T-helper 17 cell (primary cell): Measurements from ENCODE around the gene TMEM202. TPM values are rescaled to one million over a fixed set of nuclear protein-coding genes. Genes with fewer than 3 reads are reported as not detected.
"Not testable (repeated sequence)": the region's sequence is repeated elsewhere in the genome, so short reads cannot be mapped to it uniquely, and the experiment has no call there.

Experiments
- ATAC-seq: fragments of 150-1000 bp; cut with Tn5 transposase; 2 replicates; pipeline ENCODE4 v1.10.0; 2021; ENCODE audit warnings: mild to moderate bottlenecking, moderate library complexity
- DNase-seq, 3 donors: peaks; one replicate each; pipeline versions ENCODE4 v3.0.0 to v3.0.0-alpha.2; 2020 to 2021
- H3K9me3 ChIP-seq: one replicate; pipeline ENCODE4 v1.7.0; 2013; ENCODE audit warnings: low read length, mild to moderate bottlenecking; ENCODE audit not compliant: control insufficient read depth, poor library complexity, severe bottlenecking
- H3K27ac Mint-ChIP-seq: one replicate; pipeline ENCODE4 v1.8.0; 2022; ENCODE audit warnings: mild to moderate bottlenecking, moderate library complexity, mixed read lengths
- H3K27me3 Mint-ChIP-seq: one replicate; pipeline ENCODE4 v1.8.0; 2022; ENCODE audit warnings: mixed read lengths
- H3K36me3 Mint-ChIP-seq: one replicate; pipeline ENCODE4 v1.8.0; 2022; ENCODE audit warnings: low read depth, mixed read lengths
- H3K4me1 Mint-ChIP-seq: one replicate; pipeline ENCODE4 v1.8.0; 2022; ENCODE audit warnings: mild to moderate bottlenecking, mixed read lengths
- H3K4me3 Mint-ChIP-seq: one replicate; pipeline ENCODE4 v1.8.0; 2022; ENCODE audit warnings: mild to moderate bottlenecking, moderate library complexity, mixed read lengths
- total RNA-seq, 4 donors: library from RNA in 2 of 4; stranded (reverse) in 2 of 4; gene quantifications; one replicate each; pipeline ENCODE4 v1.2.3 and lab custom pipeline; 2022 to 2026

The TMEM202 gene
- total RNA-seq, 2 donors from 2014 or later = not detected

GRCh38 chr15:72411544-72411943, 13.4 kb downstream of the TMEM202 start:
- H3K27me3 Mint-ChIP-seq = peaks cover 44% of the 10 kb centered on the region
- H3K36me3 Mint-ChIP-seq = peaks cover 2% of the 10 kb centered on the region
- DNase-seq (no peak), ATAC-seq (no peak)
- no peak overlapping the region for H3K4me3 Mint-ChIP-seq
- no peaks in the 10 kb centered on the region for H3K4me1 Mint-ChIP-seq
- H3K27ac Mint-ChIP-seq = no peak overlapping the region
- no peaks in the 10 kb centered on the region for H3K9me3 ChIP-seq

GRCh38 chr15:72413337-72413736, 15.2 kb downstream of the TMEM202 start:
- DNase-seq, H3K4me1 Mint-ChIP-seq, H3K27ac Mint-ChIP-seq, H3K9me3 ChIP-seq, H3K36me3 Mint-ChIP-seq, H3K4me3 Mint-ChIP-seq, ATAC-seq: not testable (repeated sequence)
- peaks cover 33% of the 10 kb centered on the region for H3K27me3 Mint-ChIP-seq

DNA sequence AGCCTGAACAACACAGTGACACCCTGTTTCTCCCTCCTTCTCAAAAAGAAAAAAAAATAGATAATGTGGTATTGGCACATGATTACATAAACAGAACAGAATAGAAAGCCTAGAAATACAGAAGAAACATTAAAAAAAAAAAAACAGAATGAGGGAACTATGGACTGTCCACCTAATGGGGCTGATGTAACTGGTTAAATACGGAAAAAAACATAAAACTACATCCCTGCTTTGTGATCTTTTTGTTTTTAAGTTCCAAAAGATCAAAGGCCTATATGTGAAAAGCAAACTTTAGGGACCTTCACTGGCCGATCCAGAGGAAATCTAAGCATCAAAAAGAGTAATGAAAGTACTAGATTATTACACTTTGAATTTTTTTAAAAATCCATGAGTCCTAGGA, 17.2 kb downstream of the TMEM202 start:
- H3K4me3 Mint-ChIP-seq = no peak overlapping the region
- H3K27me3 Mint-ChIP-seq = peaks cover 21% of the 10 kb centered on the region
- no peaks in the 10 kb centered on the region for H3K4me1 Mint-ChIP-seq
- H3K27ac Mint-ChIP-seq = no peak overlapping the region
- no peak for ATAC-seq
- no peaks in the 10 kb centered on the region for H3K9me3 ChIP-seq
- no peak for DNase-seq
- H3K36me3 Mint-ChIP-seq = no peaks in the 10 kb centered on the region

- H3K27me3 Mint-ChIP-seq = not testable (repeated sequence)
Observed at GRCh38 chr15:72419768-72420167, 21.7 kb downstream of the TMEM202 start.

DNA sequence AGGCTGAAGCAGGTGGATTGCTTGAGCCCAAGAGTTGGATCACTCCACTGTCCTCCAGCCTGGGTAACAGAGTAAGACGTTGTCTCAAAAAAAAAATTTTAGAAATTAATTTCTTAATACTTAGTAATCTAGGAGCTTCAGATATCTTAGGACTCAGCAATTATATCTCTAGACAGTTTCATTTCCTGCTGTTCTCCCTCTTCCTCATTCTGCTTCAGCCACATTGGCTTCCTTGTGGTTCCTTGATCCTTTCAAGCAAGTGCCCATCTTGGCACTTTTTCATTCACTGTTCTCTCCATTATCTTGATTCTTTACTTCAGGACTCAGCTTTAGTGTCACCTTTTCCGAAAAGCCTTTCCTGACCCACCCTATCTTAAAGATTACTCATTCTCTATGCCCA, 22.5 kb downstream of the TMEM202 start:
- peaks cover 5% of the 10 kb centered on the region for H3K27me3 Mint-ChIP-seq
- H3K4me1 Mint-ChIP-seq = no peaks in the 10 kb centered on the region
- no peaks in the 10 kb centered on the region for H3K9me3 ChIP-seq
- no peak for ATAC-seq
- no peak overlapping the region for H3K4me3 Mint-ChIP-seq
- no peak for DNase-seq
- no peaks in the 10 kb centered on the region for H3K36me3 Mint-ChIP-seq
- H3K27ac Mint-ChIP-seq = no peak overlapping the region

More at GRCh38 chr15:72419768-72420167, 21.7 kb downstream of the TMEM202 start:
- not testable (repeated sequence) for H3K9me3 ChIP-seq, H3K36me3 Mint-ChIP-seq, H3K27ac Mint-ChIP-seq, H3K4me3 Mint-ChIP-seq, DNase-seq, H3K4me1 Mint-ChIP-seq, ATAC-seq

GRCh38 chr15:72421484-72421883, 23.4 kb downstream of the TMEM202 start:
- Mint-ChIP-seq H3K27ac (no peak overlapping the region), H3K4me3 (no peak overlapping the region), H3K4me1 (no peaks in the 10 kb centered on the region), H3K36me3 (no peaks in the 10 kb centered on the region), H3K27me3 (peaks cover 5% of the 10 kb centered on the region)
- ATAC-seq (no peak), DNase-seq (no peak)
- H3K9me3 ChIP-seq = no peaks in the 10 kb centered on the region

DNA sequence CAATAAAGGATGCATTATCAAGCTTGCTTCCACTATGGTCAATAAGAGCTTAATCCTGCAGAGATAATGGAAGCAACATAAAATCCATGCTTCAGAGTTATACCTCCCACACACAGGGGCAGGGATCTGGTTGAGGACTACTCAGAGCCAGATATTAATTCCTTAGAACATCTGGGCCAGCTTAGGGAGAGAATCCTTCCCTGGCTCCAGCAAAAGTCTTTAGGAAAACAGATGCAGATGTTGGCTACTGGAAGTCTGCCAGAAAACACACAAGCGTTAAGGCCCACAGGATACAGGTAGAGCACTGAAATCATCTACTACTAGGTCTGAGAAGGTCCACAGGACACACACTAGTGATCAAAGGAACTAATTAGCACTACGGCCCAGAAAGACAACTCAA, 25.2 kb downstream of the TMEM202 start:
- Mint-ChIP-seq H3K4me1 (no peaks in the 10 kb centered on the region), H3K36me3 (no peaks in the 10 kb centered on the region), H3K27me3 (no peaks in the 10 kb centered on the region), H3K27ac (no peak overlapping the region), H3K4me3 (no peak overlapping the region)
- DNase-seq = no peak
- H3K9me3 ChIP-seq = no peaks in the 10 kb centered on the region
- no peak for ATAC-seq

GRCh38 chr15:72426753-72427152, 28.6 kb downstream of the TMEM202 start:
- no peaks in the 10 kb centered on the region for H3K9me3 ChIP-seq
- no peaks in the 10 kb centered on the region for H3K4me1 Mint-ChIP-seq
- no peak for DNase-seq
- no peaks in the 10 kb centered on the region for H3K36me3 Mint-ChIP-seq
- no peak overlapping the region for H3K27ac Mint-ChIP-seq
- H3K4me3 Mint-ChIP-seq = no peak overlapping the region
- no peaks in the 10 kb centered on the region for H3K27me3 Mint-ChIP-seq
- ATAC-seq = no peak

DNA sequence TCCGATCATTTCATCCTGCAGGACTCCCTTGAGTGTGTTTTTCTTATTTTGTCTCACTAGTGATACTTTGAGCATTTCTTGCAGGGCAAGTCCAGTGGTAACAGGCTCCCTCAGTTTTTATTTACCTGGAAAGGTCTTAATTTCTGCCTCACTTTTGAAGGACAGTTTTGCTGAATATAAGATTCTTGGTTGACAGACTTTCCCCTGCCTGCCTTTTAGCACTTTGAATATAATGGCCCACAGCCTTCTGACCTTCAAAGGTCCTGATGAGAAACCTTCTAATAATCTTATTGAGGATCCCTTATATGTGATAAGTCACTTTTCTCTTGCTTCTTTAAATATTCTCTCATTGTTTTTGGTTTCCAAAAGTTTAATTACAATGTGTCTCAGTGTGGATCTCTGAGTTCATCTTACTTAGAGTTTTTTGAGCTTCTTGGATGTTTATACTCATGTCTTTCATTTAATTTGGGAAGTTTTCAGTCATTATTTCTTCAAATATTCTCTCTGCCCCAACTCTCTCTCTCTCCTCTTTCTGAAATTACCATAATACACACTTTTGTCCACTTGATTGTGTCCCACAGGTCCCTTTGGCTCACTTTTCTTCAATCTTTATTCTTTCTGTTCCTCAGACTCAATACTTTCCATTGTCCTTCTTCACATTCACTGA, 39.7 kb downstream of the TMEM202 start:
- peaks cover 4% of the 10 kb centered on the region for H3K9me3 ChIP-seq
- ATAC-seq (no peak), DNase-seq (no peak)
- H3K27ac Mint-ChIP-seq = no peak overlapping the region
- H3K27me3 Mint-ChIP-seq = peaks cover 16% of the 10 kb centered on the region
- H3K36me3 Mint-ChIP-seq = peaks cover 3% of the 10 kb centered on the region
- H3K4me1 Mint-ChIP-seq = no peaks in the 10 kb centered on the region
- no peak overlapping the region for H3K4me3 Mint-ChIP-seq

- H3K27me3 Mint-ChIP-seq = peaks cover 28% of the 10 kb centered on the region
- not testable (repeated sequence) for H3K27ac Mint-ChIP-seq, H3K9me3 ChIP-seq, ATAC-seq, H3K4me3 Mint-ChIP-seq, DNase-seq, H3K36me3 Mint-ChIP-seq, H3K4me1 Mint-ChIP-seq
Observed at GRCh38 chr15:72442848-72443247, 44.7 kb downstream of the TMEM202 start.

- no peaks in the 10 kb centered on the region for H3K9me3 ChIP-seq
- Mint-ChIP-seq H3K4me3 (no peak overlapping the region), H3K36me3 (peaks cover 3% of the 10 kb centered on the region), H3K27ac (no peak overlapping the region), H3K27me3 (peaks cover 28% of the 10 kb centered on the region), H3K4me1 (no peaks in the 10 kb centered on the region)
- DNase-seq (no peak), ATAC-seq (no peak)
Observed at GRCh38 chr15:72445426-72445825, 47.3 kb downstream of the TMEM202 start.

DNA sequence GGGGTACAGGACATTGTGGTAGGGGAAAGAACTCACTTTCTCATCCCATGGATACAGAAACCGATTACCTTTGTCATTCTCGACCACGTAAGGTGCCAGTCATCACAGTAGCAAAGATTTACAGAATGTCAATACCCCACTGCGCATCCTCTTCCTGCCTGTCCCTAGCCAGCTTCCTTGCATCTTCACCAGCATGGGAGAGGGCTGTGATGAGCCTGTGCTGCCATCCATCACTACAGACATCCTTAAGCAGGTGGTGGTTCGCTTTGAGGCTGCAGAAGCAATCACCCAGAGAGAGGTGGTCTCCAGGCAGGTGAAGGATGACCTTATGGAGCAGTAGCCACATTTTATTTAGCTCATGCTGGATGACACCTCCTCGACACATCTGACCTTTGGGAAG, 52.7 kb downstream of the TMEM202 start:
- no peak for ATAC-seq
- H3K9me3 ChIP-seq = no peaks in the 10 kb centered on the region
- H3K36me3 Mint-ChIP-seq = no peaks in the 10 kb centered on the region
- H3K4me3 Mint-ChIP-seq = no peak overlapping the region
- peaks cover 6% of the 10 kb centered on the region for H3K27me3 Mint-ChIP-seq
- no peak overlapping the region for H3K27ac Mint-ChIP-seq
- H3K4me1 Mint-ChIP-seq = peaks cover 3% of the 10 kb centered on the region
- no peak for DNase-seq

- H3K4me1 Mint-ChIP-seq = peaks cover 3% of the 10 kb centered on the region
- no peaks in the 10 kb centered on the region for H3K36me3 Mint-ChIP-seq
- no peak for ATAC-seq
Observed at GRCh38 chr15:72451224-72451623, 53.1 kb downstream of the TMEM202 start.

GRCh38 chr15:72456684-72457083, 58.6 kb downstream of the TMEM202 start:
- H3K9me3 ChIP-seq = no peaks in the 10 kb centered on the region
- ATAC-seq (no peak), DNase-seq (no peak)
- Mint-ChIP-seq H3K4me1 (peaks cover 6% of the 10 kb centered on the region), H3K27ac (no peak overlapping the region), H3K27me3 (no peaks in the 10 kb centered on the region), H3K4me3 (no peak overlapping the region), H3K36me3 (no peaks in the 10 kb centered on the region)

More at GRCh38 chr15:72451224-72451623, 53.1 kb downstream of the TMEM202 start:
- Mint-ChIP-seq H3K27me3 (peaks cover 6% of the 10 kb centered on the region), H3K4me3 (no peak overlapping the region), H3K27ac (no peak overlapping the region)
- no peaks in the 10 kb centered on the region for H3K9me3 ChIP-seq
- no peak for DNase-seq
